HG03280 (cell line): Measurements from ENCODE around the gene TEX54.
"Not testable (repeated sequence)": the region's sequence is repeated elsewhere in the genome, so short reads cannot be mapped to it uniquely, and the experiment has no call there.

Experiments used
- ATAC-seq: cut with Tn5 transposase; IDR thresholded peaks from one replicate; pipeline ENCODE4 v1.9.1; 2021; ENCODE audit warnings: mild to moderate bottlenecking, moderate library complexity; ENCODE audit not compliant: unreplicated experiment

Gene TEX54

GRCh38 chr11:62832336-62833234 lies at the start of gene TEX54:
TEX54 (minus strand) TSS chr11:62832841.
- ATAC-seq = peak; percentile 24

DNA sequence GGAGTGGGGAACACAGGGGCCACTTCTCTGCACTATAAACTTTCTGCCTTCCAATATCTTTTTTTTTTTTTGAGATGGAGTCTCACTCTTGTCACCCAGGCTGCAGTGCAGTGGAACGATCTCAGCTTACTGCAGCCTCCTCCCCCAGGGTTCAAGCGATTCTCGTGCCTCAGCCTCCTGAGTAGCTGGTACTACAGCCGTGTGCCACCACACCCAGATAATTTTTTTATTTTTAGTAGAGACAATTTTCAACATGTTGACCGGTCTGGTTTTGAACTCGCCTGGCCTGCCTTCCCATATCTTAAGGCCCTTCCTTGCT lies 49.7 kb upstream of the TEX54 start:
- no peak for ATAC-seq

- peak; percentile 47 for ATAC-seq
Measured at GRCh38 chr11:62881579-62882430, 49.2 kb upstream of the TEX54 start.

GRCh38 chr11:62880803-62881578 lies 48.4 kb upstream of the TEX54 start, which contains the start of gene SLC3A2:
SLC3A2 (plus strand) TSS chr11:62880896; CDS start chr11:62881024, 128 bp downstream.
- peak; percentile 72 for ATAC-seq

- ATAC-seq = peak; percentile 4
Measured at GRCh38 chr11:62880231-62880802, 47.7 kb upstream of the TEX54 start.

DNA sequence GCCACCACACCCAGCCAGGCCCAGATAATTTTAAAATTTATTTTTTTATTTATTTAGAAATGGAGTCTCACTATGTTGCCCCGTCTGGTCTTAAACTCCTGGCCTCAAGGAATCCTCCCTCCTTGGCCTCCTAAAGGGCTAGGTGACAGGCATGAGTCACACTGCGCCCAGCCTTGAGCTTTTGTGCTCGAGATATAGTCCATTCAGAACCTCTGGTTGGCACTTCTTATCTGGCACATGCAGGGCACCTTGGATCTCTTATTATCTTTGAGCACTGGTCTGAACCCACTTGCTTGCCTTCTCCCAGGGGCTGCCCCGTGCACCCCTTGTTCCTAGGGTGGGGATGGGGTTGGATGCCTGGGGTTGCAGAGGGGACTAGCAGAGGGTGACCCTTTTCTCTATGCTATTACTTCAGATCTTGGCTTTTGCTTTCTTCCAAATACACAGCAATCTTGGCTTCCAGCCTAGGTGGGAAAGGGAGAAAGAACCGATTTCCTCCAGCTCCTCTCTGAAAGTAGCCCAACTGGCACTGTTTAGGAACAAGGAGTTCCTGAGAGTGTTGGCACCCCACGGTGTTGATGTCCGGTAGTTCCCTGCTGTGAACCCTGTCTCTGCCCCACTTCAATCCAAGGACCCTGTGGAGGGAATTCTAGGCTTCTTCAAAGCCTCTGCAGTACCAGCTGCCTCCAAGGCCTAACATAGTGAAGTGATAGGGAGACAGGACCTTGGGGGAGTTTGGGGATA lies 46.8 kb upstream of the TEX54 start:
- ATAC-seq = no peak

DNA sequence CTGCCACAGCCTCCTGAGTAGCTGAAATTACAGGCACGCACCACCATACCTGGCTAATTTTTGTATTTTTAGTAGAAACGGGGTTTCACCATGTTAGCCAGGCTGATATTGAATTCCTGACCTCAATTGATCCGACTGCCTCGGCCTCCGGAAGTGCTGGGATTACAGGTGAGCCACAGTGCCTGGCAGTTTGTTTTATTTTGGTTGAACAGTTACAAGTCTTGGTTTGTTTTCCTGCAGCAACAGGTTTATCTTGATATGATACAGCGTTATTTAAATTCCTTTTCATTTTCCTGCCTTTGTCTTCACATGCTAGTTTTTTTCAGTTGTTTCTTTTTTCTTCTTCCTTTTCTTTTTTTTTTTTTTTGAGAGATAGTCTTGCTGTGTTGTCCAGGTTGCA lies 44.1 kb upstream of the TEX54 start:
- no peak for ATAC-seq

DNA sequence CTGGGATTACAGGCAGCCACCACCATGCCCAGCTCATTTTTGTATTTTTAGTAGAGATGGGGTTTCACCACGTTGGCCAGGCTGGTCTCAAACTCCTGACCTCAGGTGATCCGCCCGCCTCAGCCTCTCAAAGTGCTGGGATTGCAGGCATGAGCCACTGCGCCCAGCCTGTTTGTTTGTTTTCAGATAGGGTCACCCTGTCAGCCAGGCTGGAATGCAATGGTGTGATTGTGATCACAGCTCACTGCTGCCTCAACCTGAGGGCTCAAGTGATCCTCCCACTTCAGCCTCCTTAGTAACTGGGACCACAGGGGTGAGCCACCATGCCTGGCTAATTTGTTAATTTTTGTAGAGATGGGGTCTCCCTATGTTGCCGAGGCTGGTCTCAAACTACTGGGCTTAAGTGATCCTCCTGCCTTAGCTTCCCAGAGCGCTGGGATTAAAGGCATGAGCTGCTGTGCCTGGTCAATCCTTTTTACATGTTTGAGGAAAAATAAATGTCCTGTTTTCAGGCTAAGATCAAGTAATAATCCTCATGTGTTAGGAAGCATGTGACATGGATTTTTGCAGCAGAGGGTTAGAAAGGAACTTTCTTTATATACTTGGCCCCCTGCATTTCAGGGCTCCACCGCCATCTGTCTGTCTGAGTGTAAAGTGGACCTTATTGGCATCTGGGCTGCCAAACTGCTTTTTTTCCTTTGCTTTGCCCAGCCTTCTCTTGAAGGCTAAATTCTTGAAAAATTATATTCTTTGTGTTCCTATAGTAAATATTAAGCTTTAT lies 43.2 kb upstream of the TEX54 start:
- no peak for ATAC-seq

DNA sequence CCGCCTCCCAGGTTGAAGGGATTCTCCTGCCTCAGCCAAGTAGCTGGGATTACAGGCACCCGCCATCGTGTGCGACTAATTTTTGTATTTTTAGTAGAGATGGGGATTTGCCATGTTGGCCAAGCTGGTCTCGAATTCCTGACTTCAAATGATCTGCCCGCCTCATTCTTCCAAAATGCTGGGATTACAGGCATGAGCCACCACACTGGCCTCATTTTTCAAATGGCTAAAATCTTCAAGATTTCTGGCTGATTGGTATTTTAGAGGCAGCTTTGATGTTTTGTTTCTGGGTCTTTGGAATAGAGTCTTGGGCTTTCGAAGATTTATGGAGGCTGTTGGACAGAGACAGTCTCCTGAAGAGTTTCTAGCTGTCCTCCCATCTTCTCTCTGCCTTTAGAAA lies 42.2 kb upstream of the TEX54 start:
- ATAC-seq = no peak

DNA sequence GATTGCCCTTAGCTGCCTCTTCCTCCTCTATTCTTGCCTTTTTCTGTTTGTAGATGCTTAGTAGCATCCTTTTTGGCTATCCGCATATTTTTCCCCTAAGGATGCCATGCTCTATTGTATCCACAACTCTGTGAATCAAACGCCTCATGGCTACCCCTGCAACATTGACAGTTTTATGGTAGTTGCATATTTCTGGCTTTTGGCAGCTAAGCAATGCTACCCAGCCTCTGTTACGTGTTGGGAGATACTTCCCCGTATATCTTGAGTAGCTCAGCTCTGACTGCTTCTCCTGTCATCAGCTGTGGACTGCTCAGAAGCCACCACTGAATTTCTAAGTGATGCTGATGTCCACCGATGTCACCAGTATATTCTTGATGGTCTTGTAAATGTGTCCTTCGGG lies 33.0 kb upstream of the TEX54 start:
- no peak for ATAC-seq

DNA sequence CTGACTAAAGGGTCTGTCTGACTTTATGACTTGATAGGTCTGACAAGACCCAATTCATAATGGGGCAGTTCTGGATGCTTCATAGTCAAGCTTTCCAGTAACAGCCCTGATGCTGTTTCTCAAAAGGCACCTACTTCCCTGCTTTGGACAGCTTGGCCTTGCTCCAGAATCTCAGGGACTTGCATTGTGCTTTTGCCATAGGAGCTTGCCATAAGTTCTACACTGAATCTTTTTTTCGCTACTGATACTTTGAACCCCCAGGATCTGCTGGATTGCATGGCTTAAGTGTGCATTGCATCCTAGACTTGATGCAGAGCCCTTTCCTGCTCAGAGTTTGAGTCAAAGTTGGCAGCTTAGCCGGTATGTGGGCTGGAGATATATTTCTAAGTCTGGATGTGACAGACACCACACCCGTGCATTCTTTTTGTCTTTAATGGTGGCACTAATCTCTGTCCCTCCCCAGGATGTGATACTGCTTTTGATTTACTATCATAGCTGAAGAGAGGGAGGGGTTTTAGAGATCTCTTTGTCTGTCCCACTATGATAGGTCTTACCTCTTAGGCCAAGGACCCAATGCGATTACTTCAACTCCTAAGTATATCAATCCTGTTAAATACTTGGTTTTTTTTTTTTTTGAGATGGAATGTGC lies 31.2 kb upstream of the TEX54 start:
- ATAC-seq = no peak

DNA sequence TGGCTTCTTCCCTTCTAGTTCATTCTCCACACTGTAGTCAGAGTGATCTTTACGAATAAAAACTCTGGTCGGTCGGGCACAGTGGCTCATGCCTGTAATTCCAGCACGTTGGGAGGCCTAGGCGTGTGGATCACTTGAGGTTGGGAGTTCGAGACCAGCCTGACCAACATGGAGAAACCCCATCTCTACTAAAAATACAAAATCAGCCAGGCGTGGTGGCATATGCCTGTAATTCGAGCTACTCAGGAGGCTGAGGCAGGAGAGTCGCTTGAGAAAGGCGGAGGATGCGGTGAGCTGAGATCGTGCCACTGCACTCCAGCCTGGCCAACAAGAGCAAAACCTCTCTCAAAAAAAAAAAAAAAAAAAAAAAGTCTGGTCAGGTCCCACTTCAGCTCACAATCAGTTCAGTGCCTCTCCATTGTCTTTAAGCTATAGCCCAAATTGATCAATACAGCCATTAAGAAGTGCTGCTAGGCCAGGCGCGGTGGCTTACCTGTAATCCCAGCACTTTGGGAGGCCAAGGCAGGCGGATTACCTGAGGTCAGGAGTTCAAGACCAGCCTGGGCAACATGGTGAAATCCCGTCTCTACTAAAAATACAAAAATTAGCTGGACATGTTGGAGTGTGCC lies 29.0 kb upstream of the TEX54 start:
- not testable (repeated sequence) for ATAC-seq

GRCh38 chr11:62860835-62861563 lies 28.4 kb upstream of the TEX54 start:
- no peak for ATAC-seq

DNA sequence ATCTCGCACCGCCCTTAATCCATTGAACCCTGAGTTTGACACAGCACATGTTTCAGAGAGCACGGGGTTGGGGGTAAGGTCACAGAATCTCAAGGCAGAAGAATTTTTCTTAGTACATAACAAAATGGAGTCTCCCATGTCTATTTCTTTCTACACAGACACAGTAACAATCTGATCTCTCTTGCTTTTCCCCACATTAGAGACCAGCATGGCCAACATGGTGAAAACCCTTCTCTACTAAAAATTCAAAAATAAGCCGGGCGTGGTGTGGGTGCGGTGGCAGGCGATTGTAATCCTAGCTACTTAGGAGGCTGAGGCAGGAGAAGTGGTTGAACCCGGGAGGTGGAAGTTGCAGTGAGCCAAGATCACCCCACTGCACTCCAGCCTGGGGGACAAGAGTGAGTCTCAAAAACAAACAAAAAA lies 26.7 kb upstream of the TEX54 start:
- ATAC-seq = not testable (repeated sequence)

- no peak for ATAC-seq
Measured at GRCh38 chr11:62858201-62858600, 25.6 kb upstream of the TEX54 start.

DNA sequence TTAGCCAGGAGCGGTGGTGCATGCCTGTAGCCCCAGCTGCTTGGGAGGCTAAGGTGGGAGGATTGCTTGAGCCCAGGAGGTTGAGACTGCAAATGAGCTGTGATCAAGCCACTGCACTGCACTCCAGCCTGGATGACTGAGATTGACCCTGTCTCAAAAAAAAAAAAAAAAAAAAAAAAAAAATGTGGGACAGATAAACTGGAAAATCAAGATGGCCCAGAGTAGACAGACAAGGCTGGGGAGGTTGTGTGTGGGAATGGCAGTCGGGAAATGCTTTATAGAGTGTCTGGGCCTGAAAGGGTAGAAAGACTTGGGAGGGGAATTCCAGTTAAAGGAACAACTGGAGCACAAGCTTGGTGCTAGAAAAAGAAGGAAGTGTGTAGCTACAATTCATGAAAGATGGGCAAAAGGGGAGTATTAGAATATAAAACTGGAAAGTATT lies 24.9 kb upstream of the TEX54 start:
- no peak for ATAC-seq

- ATAC-seq = no peak
Measured at GRCh38 chr11:62856333-62856895, 23.8 kb upstream of the TEX54 start.
